GM19240 (cell line): ENCODE results near the gene IFIT5.
"Not testable (repeated sequence)": the region's sequence is repeated elsewhere in the genome, so short reads cannot be mapped to it uniquely, and the experiment has no call there.

ENCODE experiments used
- DNase-seq: peaks from one replicate; pipeline ENCODE4 v3.0.0; 2011; ENCODE audit warnings: low spot score; ENCODE audit not compliant: insufficient read length

Gene IFIT5

GRCh38 chr10:89392974-89393373 lies 21.4 kb upstream of the IFIT5 start:
- DNase-seq, result no peak

- DNase-seq, result no peak
These were observed 20.5 kb upstream of the IFIT5 start for GRCh38 chr10:89393898-89394297.

- DNase-seq, result no peak
These were observed 19.2 kb upstream of the IFIT5 start for GRCh38 chr10:89395141-89395540.

GRCh38 chr10:89398003-89398749 lies 16.2 kb upstream of the IFIT5 start:
- no peak for DNase-seq

- no peak for DNase-seq
These were observed 14.4 kb upstream of the IFIT5 start for GRCh38 chr10:89399956-89400355.

GRCh38 chr10:89403043-89403442 lies 11.3 kb upstream of the IFIT5 start:
- DNase-seq, result no peak

GRCh38 chr10:89404104-89405047 lies 10.0 kb upstream of the IFIT5 start:
- no peak for DNase-seq

GRCh38 chr10:89406178-89406577 lies 8.2 kb upstream of the IFIT5 start:
- not testable (repeated sequence) for DNase-seq

- not testable (repeated sequence) for DNase-seq
These were observed 6.6 kb upstream of the IFIT5 start for GRCh38 chr10:89407792-89408191.

GRCh38 chr10:89409282-89409681 lies 5.1 kb upstream of the IFIT5 start:
- not testable (repeated sequence) for DNase-seq

GRCh38 chr10:89410551-89410950 lies 3.8 kb upstream of the IFIT5 start:
- DNase-seq, result not testable (repeated sequence)

GRCh38 chr10:89411135-89411534 lies 3.2 kb upstream of the IFIT5 start:
- not testable (repeated sequence) for DNase-seq

GRCh38 chr10:89412276-89412675 lies 2.1 kb upstream of the IFIT5 start:
- not testable (repeated sequence) for DNase-seq

GRCh38 chr10:89413398-89413912 lies 913 bp upstream of the IFIT5 start:
- no peak for DNase-seq

- DNase-seq, result no peak
These were observed 782 bp downstream of the IFIT5 start for GRCh38 chr10:89414879-89415821.

GRCh38 chr10:89416465-89416864 lies 2.1 kb downstream of the IFIT5 start:
- DNase-seq, result no peak

- DNase-seq, result no peak
These were observed 5.2 kb downstream of the IFIT5 start for GRCh38 chr10:89419548-89419947.

- DNase-seq, result no peak
These were observed 6.7 kb downstream of the IFIT5 start for GRCh38 chr10:89421018-89421476.

- no peak for DNase-seq
These were observed 10.6 kb downstream of the IFIT5 start for GRCh38 chr10:89425000-89425399.

- DNase-seq, result no peak
These were observed 12.0 kb downstream of the IFIT5 start for GRCh38 chr10:89426230-89426868.
